Adipose tissue (tissue), 3 donors: ENCODE results near the gene SETD5. TPM values are rescaled to one million over a fixed set of nuclear protein-coding genes. Genes with fewer than 3 reads are reported as not detected.

Experiments used
- polyA plus RNA-seq, 3 donors: library from polyadenylated mRNA; stranded (reverse); fragments of 200-250 nt; gene quantifications; one replicate each; pipeline ENCODE4 v1.2.3, GENCODE V29; 2013
- donor health status: healthy with polysubstance abuse.
- donor health status: Bipolar disorder and iron deficiency.
- donor health status: healthy.

SETD5 gene
- polyA plus RNA-seq, 3 donors = 15.6 to 32.4 (median 28.3) TPM

Other genes starting within 250 kb of the SETD5 start
- 1 to 10 TPM in 2 of 3 donors, under 1 TPM in 1; 0.90 to 1.7 (median 1.4) TPM for gene SRGAP3, start 148.0 kb upstream of the SETD5 start, polyA plus RNA-seq
- gene THUMPD3, start 34.6 kb upstream of the SETD5 start, polyA plus RNA-seq = 10 to 100 TPM; 14.1 to 22.3 (median 14.3) TPM
- under 1 TPM in 2 of 3 donors, not detected in 1; 0.01 to 0.51 TPM for gene LHFPL4, start 156.2 kb downstream of the SETD5 start, polyA plus RNA-seq